ENCODE measurements around the gene ADCK1.
"Not testable (repeated sequence)": the region's sequence is repeated elsewhere in the genome, so short reads cannot be mapped to it uniquely, and the experiment has no call there.

ADCK1 gene

GRCh38 chr14:77812028-77812427 lies 12.1 kb downstream of the ADCK1 start:
- no peak for DNase-seq

GRCh38 chr14:77812682-77813081 lies 12.8 kb downstream of the ADCK1 start:
- not testable (repeated sequence) for DNase-seq

- no peak for DNase-seq
These were observed 22.4 kb downstream of the ADCK1 start for GRCh38 chr14:77822307-77822706.

- no peak for DNase-seq
These were observed 22.8 kb downstream of the ADCK1 start for GRCh38 chr14:77822741-77823140.

GRCh38 chr14:77823378-77823777 lies 23.5 kb downstream of the ADCK1 start:
- no peak for DNase-seq

- no peak for DNase-seq
These were observed 26.1 kb downstream of the ADCK1 start for GRCh38 chr14:77825895-77826519.

- DNase-seq: no peak
These were observed 30.8 kb downstream of the ADCK1 start for GRCh38 chr14:77830692-77831091.

- DNase-seq: no peak
These were observed 32.4 kb downstream of the ADCK1 start for GRCh38 chr14:77832297-77832696.

- DNase-seq: no peak
These were observed 38.0 kb downstream of the ADCK1 start for GRCh38 chr14:77837926-77838325.

GRCh38 chr14:77838831-77839511 lies 39.1 kb downstream of the ADCK1 start:
- DNase-seq: no peak

GRCh38 chr14:77843195-77843594 lies 43.3 kb downstream of the ADCK1 start:
- DNase-seq: no peak

- DNase-seq: no peak
These were observed 43.7 kb downstream of the ADCK1 start for GRCh38 chr14:77843651-77844050.

- DNase-seq: no peak
These were observed 44.9 kb downstream of the ADCK1 start for GRCh38 chr14:77844802-77845201.

- no peak for DNase-seq
These were observed 48.1 kb downstream of the ADCK1 start for GRCh38 chr14:77848031-77848430.

- no peak for DNase-seq
These were observed 49.8 kb downstream of the ADCK1 start for GRCh38 chr14:77849711-77850110.

- no peak for DNase-seq
These were observed 54.0 kb downstream of the ADCK1 start for GRCh38 chr14:77853919-77854318.

GRCh38 chr14:77856941-77857340 lies 57.0 kb downstream of the ADCK1 start:
- DNase-seq: no peak

- no peak for DNase-seq
These were observed 60.1 kb downstream of the ADCK1 start for GRCh38 chr14:77859934-77860570.

- no peak for DNase-seq
These were observed 61.3 kb downstream of the ADCK1 start for GRCh38 chr14:77861201-77861600.

GRCh38 chr14:77862154-77862786 lies 62.4 kb downstream of the ADCK1 start:
- DNase-seq: peak; percentile 76

- DNase-seq: no peak
These were observed 64.2 kb downstream of the ADCK1 start for GRCh38 chr14:77864085-77864484.

- DNase-seq: no peak
These were observed 64.7 kb downstream of the ADCK1 start for GRCh38 chr14:77864580-77864979.

GRCh38 chr14:77865455-77865854 lies 65.5 kb downstream of the ADCK1 start:
- no peak for DNase-seq

- no peak for DNase-seq
These were observed 67.0 kb downstream of the ADCK1 start for GRCh38 chr14:77866932-77867331.
